GM12878 (cell line): ENCODE results near the gene CAMTA1. TPM values are rescaled to one million over a fixed set of nuclear protein-coding genes. Genes with fewer than 3 reads are reported as not detected.

Source experiments
- ATAC-seq: fragments of 200-7000 bp; cut with Tn5 transposase; 3 replicates; pipeline ENCODE4 v1.9.1; 2020; ENCODE audit warnings: mild to moderate bottlenecking, moderate library complexity
- BruUV-seq: library from RNA; stranded (reverse); fragments of 400-500 nt; replicated peaks from 2 replicates; lab custom pipeline; 2021; lab: Mats Ljungman, UMichigan
- CTCF ChIA-PET: fragments of 300-600 bp; sonication (Branson Sonifier 250); formaldehyde crosslinking; extraction: SDS; loops from one replicate; lab custom pipeline; 2021; ENCODE audit warnings: inconsistent platforms; lab: Yijun Ruan, JAX
- POLR2A ChIA-PET: fragments of 350-600 bp; formaldehyde crosslinking; extraction: SDS; loops from one replicate; lab custom pipeline; 2021; ENCODE audit warnings: inconsistent platforms; lab: Charles Lee
- RAD21 ChIA-PET: fragments of 300-600 bp; sonication (Branson Sonifier 250); formaldehyde crosslinking; loops from one replicate; lab custom pipeline; 2023; ENCODE audit warnings: antibody characterized with exemption; ENCODE audit not compliant: unreplicated experiment; lab: Charles Lee
- SMC1A ChIA-PET: fragments of 300-600 bp; sonication (Branson Sonifier 250); formaldehyde crosslinking; loops from one replicate; lab custom pipeline; 2023; ENCODE audit not compliant: unreplicated experiment, uncharacterized antibody; lab: Charles Lee
- DNase-seq: peaks from one replicate; pipeline ENCODE4 v3.0.0-alpha.2; 2011; ENCODE audit warnings: low read depth, low spot score
- FAIRE-seq: peaks from 3 replicates; lab custom pipeline; 2011; peaks lifted over from hg19 to GRCh38; lab: Jason Lieb, UNC
- H2AFZ ChIP-seq: 2 replicates; pipeline ENCODE4 v1.6.0; 2011; ENCODE audit warnings: low read depth, low read length, control low read depth; ENCODE audit not compliant: control insufficient read depth
- H3K27ac ChIP-seq: 2 replicates; pipeline ENCODE4 v1.5.1; 2011; ENCODE audit warnings: control low read depth; ENCODE audit not compliant: control insufficient read depth, insufficient read depth
- H3K27me3 ChIP-seq, 2 experiments: replicated peaks in 1 of 2; 2 replicates each; pipeline versions ENCODE4 v1.6.0 to v1.6.1; 2011; ENCODE audit warnings: low read length in 1 of 2; ENCODE audit not compliant: control insufficient read depth in 2 of 2, insufficient read depth in 2 of 2
- H3K36me3 ChIP-seq, 2 experiments: 2 replicates each; pipeline ENCODE4 v1.5.1; 2011; ENCODE audit warnings: low read length in 1 of 2; ENCODE audit not compliant: control insufficient read depth in 2 of 2, insufficient read depth in 2 of 2
- H3K4me1 ChIP-seq: 2 replicates; pipeline ENCODE4 v1.6.1; 2011; ENCODE audit warnings: mild to moderate bottlenecking, low read length, moderate library complexity, mixed read lengths; ENCODE audit not compliant: control insufficient read depth, insufficient read depth
- H3K4me2 ChIP-seq: 2 replicates; pipeline ENCODE4 v1.6.0; 2011; ENCODE audit warnings: control low read depth; ENCODE audit not compliant: control insufficient read depth, insufficient read depth
- H3K4me3 ChIP-seq: fragments of 200-600 bp; sonication (generic); 2 replicates; pipeline ENCODE4 v1.5.1; 2016
- H3K79me2 ChIP-seq: 2 replicates; pipeline ENCODE4 v1.6.0; 2011; ENCODE audit warnings: low read length; ENCODE audit not compliant: control insufficient read depth, insufficient read depth
- H3K9ac ChIP-seq: 2 replicates; pipeline ENCODE4 v1.8.0; 2011; ENCODE audit warnings: low read length, control low read depth, mixed read lengths; ENCODE audit not compliant: control insufficient read depth, insufficient read depth
- H3K9me3 ChIP-seq: replicated peaks from 3 replicates; pipeline ENCODE4 v1.5.1; 2011; ENCODE audit warnings: mild to moderate bottlenecking, low read length; ENCODE audit not compliant: control insufficient read depth, insufficient read depth
- H4K20me1 ChIP-seq: 2 replicates; pipeline ENCODE4 v1.6.0; 2011; ENCODE audit not compliant: control insufficient read depth, insufficient read depth
- CHD4 ChIP-seq: fragments of 200-600 bp; sonication (generic); IDR thresholded peaks from 2 replicates; pipeline ENCODE4 v1.6.1; 2016; ENCODE audit warnings: mild to moderate bottlenecking
- E2F4 ChIP-seq: IDR thresholded peaks from 2 replicates; pipeline ENCODE4 v1.6.1; 2012; ENCODE audit warnings: low read depth, low read length, improper control_type of control experiment
- FOXM1 ChIP-seq: IDR thresholded peaks from 2 replicates; pipeline ENCODE4 v1.6.1; 2012; ENCODE audit warnings: low read depth, mild to moderate bottlenecking, inconsistent platforms, low read length, moderate library complexity
- IRF3 ChIP-seq: fragments of 450-650 bp; IDR thresholded peaks from 2 replicates; pipeline ENCODE4 v1.6.1; 2014; ENCODE audit warnings: mild to moderate bottlenecking
- MEF2B ChIP-seq: fragments of 450-650 bp; IDR thresholded peaks from 2 replicates; pipeline ENCODE4 v1.6.1; 2018; ENCODE audit warnings: mild to moderate bottlenecking, moderate library complexity; ENCODE audit not compliant: partially characterized antibody, poor library complexity, severe bottlenecking
- MTA3 ChIP-seq: IDR thresholded peaks from 2 replicates; pipeline ENCODE4 v1.6.1; 2012; ENCODE audit warnings: low read length, inconsistent platforms, borderline replicate concordance
- NFYB ChIP-seq: IDR thresholded peaks from 2 replicates; pipeline ENCODE4 v1.6.1; 2011; ENCODE audit warnings: low read depth, mild to moderate bottlenecking, low read length, improper control_type of control experiment, moderate library complexity; ENCODE audit not compliant: insufficient read depth
- RB1 ChIP-seq: fragments of 450-650 bp; formaldehyde crosslinking; IDR thresholded peaks from 2 replicates; pipeline ENCODE4 v1.6.1; 2017; ENCODE audit warnings: mild to moderate bottlenecking, borderline replicate concordance
- SMAD5 ChIP-seq: IDR thresholded peaks from 2 replicates; pipeline ENCODE4 v1.6.1; 2016; ENCODE audit warnings: antibody characterized with exemption, low read depth
- TAF1 ChIP-seq: IDR thresholded peaks from 2 replicates; pipeline ENCODE4 v1.6.1; 2011; ENCODE audit warnings: mild to moderate bottlenecking, low read depth, low read length, borderline replicate concordance
- YY1 ChIP-seq: IDR thresholded peaks from 2 replicates; pipeline ENCODE4 v1.6.1; 2011; ENCODE audit warnings: low read depth, mild to moderate bottlenecking, low read length
- WGBS: methylation state at CpG from one replicate; pipeline ENCODE4 v1.1.6; 2016; ENCODE audit warnings: low lambda C conversion rate; ENCODE audit not compliant: insufficient replicate concordance, insufficient coverage; ENCODE audit errors: missing lambda C conversion rate; 5-methylcytosine and 5-hydroxymethylcytosine counted together
- in situ Hi-C: fragments of 300-500 bp; cut with MboI; formaldehyde crosslinking; loops from 9 replicates; pipeline ENCODE4 v1.14.3; 2018; ENCODE audit warnings: mixed read lengths
- intact Hi-C: fragments of 100-400 bp; cut with micrococcal nuclease; formaldehyde crosslinking; loops from one replicate; pipeline ENCODE4 v1.14.2; 2022; ENCODE audit not compliant: unreplicated experiment
- polyA plus RNA-seq, 11 experiments: library from polyadenylated mRNA; depleted of rRNA in 4 of 11; unstranded in 6 of 11; stranded (reverse) in 5 of 11; fragments of >200 nt; fragmentation: Nextera tagmentation in 4 of 11; fragmentation: Illumina TruSeq in 1 of 11; extraction: Ambion mirVana in 4 of 11; extraction: Trizol in 1 of 11; gene quantifications; 1 replicate in 1 of 11; 2 replicates in 10 of 11; pipeline versions ENCODE4 v1.2.1 to v1.2.3, GENCODE V29; 2011 to 2016; ENCODE audit warnings: inconsistent platforms in 2 of 11, missing spikeins in 2 of 11, low read depth in 1 of 11
- total RNA-seq, 4 experiments: library from RNA; depleted of rRNA in 3 of 4; stranded (reverse); fragments of >200 nt in 3 of 4; fragmentation: Illumina TruSeq in 1 of 4; extraction: Trizol in 1 of 4; gene quantifications; 2 replicates each; pipeline versions ENCODE4 v1.2.1 to v1.2.3, GENCODE V29; 2013 to 2021
- TF ChIP-seq, protein P1 (sequence below): fragments of 150-350 bp; IDR thresholded peaks from 2 replicates; pipeline ENCODE4 v1.6.1; 2014; ENCODE audit warnings: mild to moderate bottlenecking, low read depth, low read length

CAMTA1 gene
- total and polyA plus RNA-seq, 10 of the 15 experiments (the other 5 are each of a cell fraction or from before 2014, with no cell fraction given) = 37.7 to 148 (median 76.4) TPM

DNA sequence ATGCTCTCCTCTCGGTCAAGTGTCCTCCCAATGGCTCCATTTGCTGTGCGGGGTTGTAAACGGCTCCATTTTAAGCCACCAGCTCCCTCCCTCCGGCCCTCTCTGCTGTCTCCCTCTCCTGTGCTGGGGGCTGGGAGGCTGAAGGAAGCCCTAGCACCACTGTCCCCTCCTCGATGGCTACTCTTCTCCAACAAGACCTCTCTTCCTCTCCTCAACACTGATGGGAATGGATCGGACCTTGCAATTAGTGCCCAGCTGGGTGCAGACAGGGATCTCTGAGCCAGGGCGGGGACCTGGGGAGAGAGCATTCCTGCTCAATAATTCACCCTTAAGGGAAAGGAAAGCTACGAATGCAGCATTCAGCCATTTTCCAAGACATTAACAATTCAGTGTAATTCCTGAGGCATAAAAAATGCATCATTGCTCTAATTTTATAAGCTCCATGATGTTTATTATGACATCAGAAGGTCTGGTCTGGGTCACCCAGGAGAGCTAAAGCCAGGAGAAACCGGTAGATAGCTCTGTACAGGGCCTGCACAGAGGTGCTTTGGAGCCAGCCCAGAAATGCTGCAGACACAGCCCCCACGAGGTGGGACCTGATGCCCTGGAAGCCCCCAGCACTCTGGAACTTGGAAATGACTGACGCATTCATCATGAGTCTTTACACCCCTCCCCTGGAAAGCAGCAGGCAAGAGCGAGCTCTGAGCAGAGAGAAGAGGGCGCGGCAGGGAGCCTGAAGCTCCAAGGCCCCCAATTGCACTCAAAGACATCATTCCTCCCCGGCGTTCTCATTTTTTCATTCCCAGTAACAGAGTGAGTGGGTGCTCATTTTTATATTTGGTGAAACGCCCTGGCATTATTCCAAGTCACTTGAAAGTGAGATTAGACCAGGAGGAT is 909.6 kb downstream of the CAMTA1 start:
- Histone ChIP-seq H3K27me3 (no peaks in the 10 kb centered on the region; a peak in 2 of 4 replicates), H3K9me3 (no peaks in the 10 kb centered on the region; the same call in 2 of the 3 replicates), H3K79me2 (no peaks in the 10 kb centered on the region), H3K36me3 (no peaks in the 10 kb centered on the region), H3K9ac (no peak overlapping the region), H4K20me1 (no peaks in the 10 kb centered on the region), H3K4me1 (no peaks in the 10 kb centered on the region), H3K27ac (no peak overlapping the region), H3K4me3 (no peak overlapping the region), H3K4me2 (no peak overlapping the region), H2AFZ (no peak overlapping the region)
- ATAC-seq (no peak), DNase-seq (no peak), FAIRE-seq (no peak)
- ChIA-PET POLR2A (no interaction called here), SMC1A (interaction anchor here (0.5 kb wide), 1 partner anchor 454 kb away, joined by 3 read pairs; no protein-coding TSS in a partner anchor), CTCF (interaction anchor here (1.1 kb wide), 1 partner anchor 58 kb away, joined by 4 read pairs; no protein-coding TSS in a partner anchor), RAD21 (no interaction called here)
- BruUV-seq = no TSS peak
- intact Hi-C loops (no loop called here), in situ Hi-C loops (no loop called here)
- WGBS = 34% methylated on average over 17 of the region's 17 CpGs
- TF ChIP-seq RB1 = no peak
- TF ChIP-seq SMAD5 = no peak
- TF ChIP-seq NFYB = no peak
- no peak for TF ChIP-seq YY1

- in situ Hi-C loops (no loop called here), intact Hi-C loops (no loop called here)
- H3K9ac ChIP-seq = no peak overlapping the region
- ChIA-PET RAD21 (no interaction called here), POLR2A (no interaction called here), SMC1A (interaction anchor here (0.5 kb wide), 1 partner anchor 455 kb away, joined by 3 read pairs; no protein-coding TSS in a partner anchor), CTCF (interaction anchor here (1.1 kb wide), 1 partner anchor 57 kb away, joined by 4 read pairs; no protein-coding TSS in a partner anchor)
- no peaks in the 10 kb centered on the region for H4K20me1 ChIP-seq
- no TSS peak for BruUV-seq
- no peak overlapping the region for H3K27ac ChIP-seq
- WGBS = 2% methylated on average over 6 of the region's 6 CpGs
- no peaks in the 10 kb centered on the region; a peak in 2 of 4 replicates for H3K27me3 ChIP-seq
- H3K79me2 ChIP-seq = no peaks in the 10 kb centered on the region
- no peak overlapping the region for H3K4me3 ChIP-seq
- no peak overlapping the region for H3K4me2 ChIP-seq
- DNase-seq (no peak), FAIRE-seq (no peak), ATAC-seq (no peak)
- no peaks in the 10 kb centered on the region for H3K4me1 ChIP-seq
- no peaks in the 10 kb centered on the region; the same call in 2 of the 3 replicates for H3K9me3 ChIP-seq
- H2AFZ ChIP-seq = no peak overlapping the region
- no peaks in the 10 kb centered on the region for H3K36me3 ChIP-seq
- TF ChIP-seq TAF1 (no peak), IRF3 (no peak), E2F4 (no peak), MEF2B (no peak), MTA3 (no peak), FOXM1 (no peak), CHD4 (no peak)
- TF ChIP-seq, protein P1, sequence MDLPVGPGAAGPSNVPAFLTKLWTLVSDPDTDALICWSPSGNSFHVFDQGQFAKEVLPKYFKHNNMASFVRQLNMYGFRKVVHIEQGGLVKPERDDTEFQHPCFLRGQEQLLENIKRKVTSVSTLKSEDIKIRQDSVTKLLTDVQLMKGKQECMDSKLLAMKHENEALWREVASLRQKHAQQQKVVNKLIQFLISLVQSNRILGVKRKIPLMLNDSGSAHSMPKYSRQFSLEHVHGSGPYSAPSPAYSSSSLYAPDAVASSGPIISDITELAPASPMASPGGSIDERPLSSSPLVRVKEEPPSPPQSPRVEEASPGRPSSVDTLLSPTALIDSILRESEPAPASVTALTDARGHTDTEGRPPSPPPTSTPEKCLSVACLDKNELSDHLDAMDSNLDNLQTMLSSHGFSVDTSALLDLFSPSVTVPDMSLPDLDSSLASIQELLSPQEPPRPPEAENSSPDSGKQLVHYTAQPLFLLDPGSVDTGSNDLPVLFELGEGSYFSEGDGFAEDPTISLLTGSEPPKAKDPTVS = no peak
Observed at GRCh38 chr1:7695497-7696117, 910.4 kb downstream of the CAMTA1 start.
